ENCODE measurements around the gene MRGPRF. TPM values are rescaled to one million over a fixed set of nuclear protein-coding genes. Genes with fewer than 3 reads are reported as not detected.

MRGPRF gene
- total RNA-seq, 1 donor from 2014 or later, result 8.8 TPM

- no peaks in the 10 kb centered on the region for H3K9me3 Mint-ChIP-seq (ENCODE audit: low read depth)
- peaks cover 14% of the 10 kb centered on the region for H3K27me3 Mint-ChIP-seq (ENCODE audit: low read depth)
- TF ChIP-seq, protein P1, sequence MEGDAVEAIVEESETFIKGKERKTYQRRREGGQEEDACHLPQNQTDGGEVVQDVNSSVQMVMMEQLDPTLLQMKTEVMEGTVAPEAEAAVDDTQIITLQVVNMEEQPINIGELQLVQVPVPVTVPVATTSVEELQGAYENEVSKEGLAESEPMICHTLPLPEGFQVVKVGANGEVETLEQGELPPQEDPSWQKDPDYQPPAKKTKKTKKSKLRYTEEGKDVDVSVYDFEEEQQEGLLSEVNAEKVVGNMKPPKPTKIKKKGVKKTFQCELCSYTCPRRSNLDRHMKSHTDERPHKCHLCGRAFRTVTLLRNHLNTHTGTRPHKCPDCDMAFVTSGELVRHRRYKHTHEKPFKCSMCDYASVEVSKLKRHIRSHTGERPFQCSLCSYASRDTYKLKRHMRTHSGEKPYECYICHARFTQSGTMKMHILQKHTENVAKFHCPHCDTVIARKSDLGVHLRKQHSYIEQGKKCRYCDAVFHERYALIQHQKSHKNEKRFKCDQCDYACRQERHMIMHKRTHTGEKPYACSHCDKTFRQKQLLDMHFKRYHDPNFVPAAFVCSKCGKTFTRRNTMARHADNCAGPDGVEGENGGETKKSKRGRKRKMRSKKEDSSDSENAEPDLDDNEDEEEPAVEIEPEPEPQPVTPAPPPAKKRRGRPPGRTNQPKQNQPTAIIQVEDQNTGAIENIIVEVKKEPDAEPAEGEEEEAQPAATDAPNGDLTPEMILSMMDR (IDR thresholded peaks at IDR 0.05), result no peak
- no peak overlapping the region for H3K4me3 Mint-ChIP-seq (ENCODE audit: unreplicated experiment)
- no peak overlapping the region for H3K27ac Mint-ChIP-seq (ENCODE audit: unreplicated experiment)
- no peaks in the 10 kb centered on the region for H3K36me3 Mint-ChIP-seq (ENCODE audit: low read depth)
- peaks cover 44% of the 10 kb centered on the region for H3K4me1 Mint-ChIP-seq (ENCODE audit: low read depth)
- peak; percentile 77 for DNase-seq (ENCODE audit: low spot score)
Observed at GRCh38 chr11:68997124-68997994, 15.7 kb downstream of the MRGPRF start.

- Mint-ChIP-seq H3K27ac (ENCODE audit: unreplicated experiment) (no peak overlapping the region), H3K4me1 (ENCODE audit: low read depth) (peaks cover 36% of the 10 kb centered on the region), H3K9me3 (ENCODE audit: low read depth) (no peaks in the 10 kb centered on the region), H3K27me3 (ENCODE audit: low read depth) (peaks cover 20% of the 10 kb centered on the region), H3K36me3 (ENCODE audit: low read depth) (no peaks in the 10 kb centered on the region), H3K4me3 (ENCODE audit: unreplicated experiment) (no peak overlapping the region)
- TF ChIP-seq, protein P1 (IDR thresholded peaks at IDR 0.05), result no peak
- peak; percentile 74 for DNase-seq (ENCODE audit: low spot score)
Observed at GRCh38 chr11:68996376-68997123, 16.5 kb downstream of the MRGPRF start.

DNA sequence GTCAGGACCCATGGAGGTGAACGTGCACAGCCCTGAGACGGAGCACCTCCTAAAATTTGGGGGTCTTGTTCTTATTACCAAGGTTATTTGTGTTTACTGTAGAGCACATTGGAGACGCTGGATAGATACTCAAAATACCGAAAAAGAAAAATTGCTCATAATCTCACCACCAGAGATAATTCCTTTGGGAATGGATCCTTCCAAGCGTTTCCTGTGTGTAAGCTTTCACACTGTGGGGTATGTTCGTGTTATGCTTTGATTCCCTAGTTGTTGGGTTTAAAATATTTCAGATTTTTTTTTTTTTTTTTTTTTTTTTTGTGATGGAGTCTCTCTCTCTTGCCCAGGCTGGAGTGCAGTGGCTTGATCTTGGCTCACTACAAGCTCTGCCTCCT lies 18.2 kb downstream of the MRGPRF start:
- no peak for DNase-seq (ENCODE audit: low spot score)
- H3K4me1 Mint-ChIP-seq (ENCODE audit: low read depth), result peaks cover 19% of the 10 kb centered on the region
- no peak overlapping the region for H3K4me3 Mint-ChIP-seq (ENCODE audit: unreplicated experiment)
- TF ChIP-seq, protein P1 (IDR thresholded peaks at IDR 0.05), result no peak
- H3K36me3 Mint-ChIP-seq (ENCODE audit: low read depth), result no peaks in the 10 kb centered on the region
- no peak overlapping the region for H3K27ac Mint-ChIP-seq (ENCODE audit: unreplicated experiment)
- H3K27me3 Mint-ChIP-seq (ENCODE audit: low read depth), result peaks cover 26% of the 10 kb centered on the region
- H3K9me3 Mint-ChIP-seq (ENCODE audit: low read depth), result no peaks in the 10 kb centered on the region

- Mint-ChIP-seq H3K27ac (ENCODE audit: unreplicated experiment) (no peak overlapping the region), H3K27me3 (ENCODE audit: low read depth) (peaks cover 32% of the 10 kb centered on the region), H3K4me1 (ENCODE audit: low read depth) (peaks cover 17% of the 10 kb centered on the region), H3K9me3 (ENCODE audit: low read depth) (no peaks in the 10 kb centered on the region), H3K4me3 (ENCODE audit: unreplicated experiment) (no peak overlapping the region), H3K36me3 (ENCODE audit: low read depth) (no peaks in the 10 kb centered on the region)
- TF ChIP-seq, protein P1 (IDR thresholded peaks at IDR 0.05), result no peak
- peak; percentile 86 for DNase-seq (ENCODE audit: low spot score)
Observed at GRCh38 chr11:68994161-68994893, 18.7 kb downstream of the MRGPRF start.

GRCh38 chr11:68993546-68993945 lies 19.5 kb downstream of the MRGPRF start:
- H3K9me3 Mint-ChIP-seq (ENCODE audit: low read depth), result no peaks in the 10 kb centered on the region

More at GRCh38 chr11:68993546-68993945, 19.5 kb downstream of the MRGPRF start:
- H3K4me3 Mint-ChIP-seq (ENCODE audit: unreplicated experiment), result no peak overlapping the region
- no peak overlapping the region for H3K27ac Mint-ChIP-seq (ENCODE audit: unreplicated experiment)
- TF ChIP-seq, protein P1 (IDR thresholded peaks at IDR 0.05), result no peak
- H3K4me1 Mint-ChIP-seq (ENCODE audit: low read depth), result peaks cover 10% of the 10 kb centered on the region
- no peak for DNase-seq (ENCODE audit: low spot score)
- no peaks in the 10 kb centered on the region for H3K36me3 Mint-ChIP-seq (ENCODE audit: low read depth)
- peaks cover 36% of the 10 kb centered on the region for H3K27me3 Mint-ChIP-seq (ENCODE audit: low read depth)

Measured in chondrocyte (in vitro differentiated cells).